Smooth muscle cell (in vitro differentiated cells): ENCODE measurements around the gene KIAA1328. TPM values are rescaled to one million over a fixed set of nuclear protein-coding genes. Genes with fewer than 3 reads are reported as not detected.

ENCODE experiments used
- DNase-seq: peaks from one replicate; lab custom pipeline; 2025; ENCODE audit not compliant: unreplicated experiment; lab: John Stamatoyannopoulos, UW
- H2AFZ ChIP-seq: fragments of 200-600 bp; sonication (generic); 2 replicates; pipeline ENCODE4 v1.6.0; 2016; ENCODE audit warnings: antibody characterized with exemption, low read depth, mild to moderate bottlenecking
- H3F3A ChIP-seq: fragments of 200-600 bp; sonication (generic); 2 replicates; pipeline ENCODE4 v1.6.0; 2017; ENCODE audit warnings: antibody characterized with exemption, low read depth
- H3K27ac ChIP-seq: fragments of 200-600 bp; sonication (generic); 2 replicates; pipeline ENCODE4 v1.5.1; 2016; ENCODE audit warnings: low read depth, mild to moderate bottlenecking
- H3K27me3 ChIP-seq: fragments of 200-600 bp; sonication (generic); 2 replicates; pipeline ENCODE4 v1.6.1; 2016; ENCODE audit warnings: low read depth, mild to moderate bottlenecking
- H3K36me3 ChIP-seq: fragments of 200-600 bp; sonication (generic); 2 replicates; pipeline ENCODE4 v1.5.1; 2016; ENCODE audit warnings: low read depth
- H3K4me1 ChIP-seq: fragments of 200-600 bp; sonication (generic); 2 replicates; pipeline ENCODE4 v1.5.1; 2016; ENCODE audit warnings: low read depth
- H3K4me2 ChIP-seq: fragments of 200-600 bp; sonication (generic); 2 replicates; pipeline ENCODE4 v1.6.0; 2016; ENCODE audit warnings: mild to moderate bottlenecking
- H3K4me3 ChIP-seq: fragments of 200-600 bp; sonication (generic); 2 replicates; pipeline ENCODE4 v1.5.1; 2016; ENCODE audit warnings: mild to moderate bottlenecking
- H3K79me2 ChIP-seq: fragments of 200-600 bp; sonication (generic); 2 replicates; pipeline ENCODE4 v1.6.0; 2016; ENCODE audit warnings: low read depth, mild to moderate bottlenecking
- H3K9ac ChIP-seq: fragments of 200-600 bp; sonication (generic); 2 replicates; pipeline ENCODE4 v1.6.0; 2016; ENCODE audit warnings: low read depth
- H3K9me3 ChIP-seq: fragments of 200-600 bp; sonication (generic); replicated peaks from 2 replicates; pipeline ENCODE4 v1.5.1; 2016; ENCODE audit warnings: low read depth
- H4K20me1 ChIP-seq: fragments of 200-600 bp; sonication (generic); 2 replicates; pipeline ENCODE4 v1.6.0; 2016; ENCODE audit warnings: low read depth
- CTCF ChIP-seq: fragments of 200-600 bp; sonication (generic); IDR thresholded peaks from 2 replicates; pipeline ENCODE4 v1.5.1; 2017; ENCODE audit warnings: borderline replicate concordance, mild to moderate bottlenecking, antibody characterized with exemption; ENCODE audit not compliant: insufficient read depth, poor library complexity, severe bottlenecking
- WGBS: methylation state at CpG from one replicate; pipeline ENCODE4 v1.1.7; 2016; ENCODE audit warnings: low lambda C conversion rate; 5-methylcytosine and 5-hydroxymethylcytosine counted together
- polyA plus RNA-seq: library from polyadenylated mRNA; unstranded; fragments of >200 nt; fragmentation: Nextera tagmentation; extraction: Ambion mirVana; gene quantifications from 2 replicates; pipeline ENCODE4 v1.2.1, GENCODE V29; 2016
- total RNA-seq: library from RNA; depleted of rRNA; stranded (reverse); fragments of >200 nt; gene quantifications from 2 replicates; pipeline ENCODE4 v1.2.3, GENCODE V29; 2014

KIAA1328 gene
- total and polyA plus RNA-seq, 2 experiments from 2014 or later = 2.2 to 11.7 TPM

GRCh38 chr18:36899289-36899688, 70.4 kb downstream of the KIAA1328 start:
- H3K4me2 ChIP-seq = no peak overlapping the region
- no peak for TF ChIP-seq CTCF
- no peaks in the 10 kb centered on the region for H3K36me3 ChIP-seq
- no peak overlapping the region for H3K9ac ChIP-seq
- H4K20me1 ChIP-seq = no peaks in the 10 kb centered on the region
- H3F3A ChIP-seq = no peaks in the 10 kb centered on the region
- H3K4me1 ChIP-seq = no peaks in the 10 kb centered on the region
- DNase-seq = no peak
- H3K9me3 ChIP-seq = no peaks in the 10 kb centered on the region
- no peaks in the 10 kb centered on the region for H3K27me3 ChIP-seq
- no peak overlapping the region for H3K4me3 ChIP-seq
- H3K79me2 ChIP-seq = no peaks in the 10 kb centered on the region
- no peak overlapping the region for H2AFZ ChIP-seq
- WGBS = 86% methylated on average over 3 of the region's 3 CpGs
- no peak overlapping the region for H3K27ac ChIP-seq

- Histone ChIP-seq H3F3A (no peaks in the 10 kb centered on the region), H3K4me2 (no peak overlapping the region), H3K79me2 (no peaks in the 10 kb centered on the region), H3K27ac (no peak overlapping the region), H3K36me3 (no peaks in the 10 kb centered on the region), H3K4me1 (no peaks in the 10 kb centered on the region), H3K9me3 (no peaks in the 10 kb centered on the region), H3K9ac (no peak overlapping the region), H3K27me3 (no peaks in the 10 kb centered on the region), H3K4me3 (no peak overlapping the region), H4K20me1 (no peaks in the 10 kb centered on the region), H2AFZ (no peak overlapping the region)
- DNase-seq = no peak
- TF ChIP-seq CTCF = no peak
- 98% methylated on average over 4 of the region's 4 CpGs for WGBS
These were observed 71.5 kb downstream of the KIAA1328 start for GRCh38 chr18:36900466-36900865.

GRCh38 chr18:36901277-36901701, 72.4 kb downstream of the KIAA1328 start:
- DNase-seq = no peak
- H3K36me3 ChIP-seq = no peaks in the 10 kb centered on the region
- no peaks in the 10 kb centered on the region for H3F3A ChIP-seq
- WGBS = 95% methylated on average over 1 of the region's 1 CpG
- H3K9me3 ChIP-seq = no peaks in the 10 kb centered on the region
- H3K4me2 ChIP-seq = no peak overlapping the region
- no peak overlapping the region for H3K4me3 ChIP-seq
- H3K27me3 ChIP-seq = no peaks in the 10 kb centered on the region
- no peaks in the 10 kb centered on the region for H4K20me1 ChIP-seq
- no peaks in the 10 kb centered on the region for H3K79me2 ChIP-seq
- no peaks in the 10 kb centered on the region for H3K4me1 ChIP-seq
- TF ChIP-seq CTCF = no peak
- no peak overlapping the region for H3K27ac ChIP-seq
- no peak overlapping the region for H3K9ac ChIP-seq
- no peak overlapping the region for H2AFZ ChIP-seq

GRCh38 chr18:36903215-36903928, 74.4 kb downstream of the KIAA1328 start:
- Histone ChIP-seq H3K27me3 (no peaks in the 10 kb centered on the region), H3K4me2 (no peak overlapping the region), H3K4me3 (no peak overlapping the region), H3K27ac (no peak overlapping the region), H3K79me2 (no peaks in the 10 kb centered on the region), H3F3A (no peaks in the 10 kb centered on the region), H4K20me1 (no peaks in the 10 kb centered on the region), H2AFZ (no peak overlapping the region), H3K9me3 (no peaks in the 10 kb centered on the region), H3K36me3 (no peaks in the 10 kb centered on the region), H3K9ac (no peak overlapping the region), H3K4me1 (no peaks in the 10 kb centered on the region)
- WGBS = 91% methylated on average over 3 of the region's 3 CpGs
- DNase-seq = no peak
- TF ChIP-seq CTCF = no peak
